HG02840 (cell line): ENCODE data around the gene SDK1.

Experiments
- ATAC-seq: cut with Tn5 transposase; IDR thresholded peaks from one replicate; pipeline ENCODE4 v1.9.1; 2021; ENCODE audit warnings: mild to moderate bottlenecking, moderate library complexity, moderate number of reproducible peaks; ENCODE audit not compliant: unreplicated experiment, low FRiP score

The SDK1 gene

DNA sequence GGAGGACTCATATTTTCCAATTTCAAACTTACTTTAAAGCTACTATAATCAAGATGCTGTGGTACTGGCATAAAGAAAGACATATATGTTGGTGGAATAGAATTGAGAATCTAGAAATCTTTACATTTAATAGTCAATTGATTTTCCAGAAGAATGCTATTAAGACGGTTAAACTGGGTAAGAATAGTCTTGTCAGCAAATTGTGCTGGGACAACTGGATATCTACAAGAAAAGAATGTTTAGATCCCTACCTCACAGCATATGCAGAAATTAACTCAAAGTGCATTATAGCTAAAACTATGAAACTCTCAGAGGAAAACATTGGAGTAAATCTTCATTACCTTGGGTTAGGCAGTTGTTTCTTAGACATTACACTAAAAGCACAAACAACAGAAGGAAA lies 203.3 kb downstream of the SDK1 start:
- no peak for ATAC-seq

DNA sequence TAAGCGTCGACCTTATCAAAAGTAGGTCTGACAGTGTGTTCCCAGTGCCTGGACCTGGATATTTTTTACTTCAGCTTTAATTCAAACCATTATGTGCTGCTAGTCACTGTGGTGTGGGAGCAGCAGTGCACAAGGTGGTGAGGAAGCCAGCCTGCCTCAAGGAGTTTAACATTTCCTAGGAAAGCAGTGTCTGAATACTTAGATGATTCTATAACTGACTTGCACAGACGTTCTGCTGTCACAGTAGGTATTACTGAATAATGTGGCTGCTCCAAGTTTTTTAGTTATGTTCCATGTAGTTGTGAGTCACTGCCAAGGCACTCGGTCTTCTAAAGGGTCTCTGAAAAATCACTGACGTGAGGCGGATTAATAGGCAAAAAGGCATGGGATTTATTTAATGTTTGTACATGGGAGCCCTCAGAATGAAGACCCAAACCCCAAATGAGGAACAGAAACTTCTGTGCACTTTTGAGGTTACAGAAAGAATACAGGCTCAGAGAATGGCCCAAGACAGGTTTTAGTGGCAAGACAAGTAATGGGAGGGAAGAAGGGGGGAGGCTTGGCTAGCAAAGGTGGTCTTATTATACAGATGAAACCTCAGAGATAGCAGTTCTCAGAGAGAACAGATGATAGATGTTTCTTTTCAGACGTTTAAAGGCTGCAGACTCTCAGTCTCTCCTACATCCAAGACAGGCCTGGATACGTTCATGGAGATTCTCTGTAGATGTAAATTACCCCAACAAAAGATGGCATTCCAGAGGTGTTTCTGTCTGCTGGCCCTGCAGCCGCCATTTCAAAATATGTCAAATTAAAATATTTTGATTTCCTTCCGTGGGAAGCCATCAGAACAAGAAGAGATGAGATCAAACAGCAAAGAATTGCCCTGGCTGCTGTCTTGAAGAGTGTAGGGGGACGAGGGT lies 209.3 kb downstream of the SDK1 start:
- no peak for ATAC-seq

DNA sequence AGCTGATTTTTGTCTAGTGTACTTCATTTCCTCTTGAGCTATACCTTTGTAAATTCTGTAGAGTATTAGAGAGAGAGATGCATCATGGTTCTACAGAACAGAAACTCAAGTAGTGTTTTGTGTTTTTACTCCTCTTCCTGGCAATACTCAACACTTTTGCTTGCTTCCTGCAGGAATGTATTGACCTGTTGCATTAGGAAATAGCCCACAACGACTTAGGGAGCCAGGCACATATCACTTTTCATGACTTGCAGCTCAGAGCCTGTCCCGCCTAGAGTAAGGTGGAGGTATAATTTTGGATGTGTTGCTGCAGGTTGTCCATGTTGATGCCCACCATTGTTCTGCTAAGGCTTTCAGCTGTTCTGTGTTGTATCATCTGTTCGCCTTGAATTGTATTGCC lies 216.3 kb downstream of the SDK1 start:
- no peak for ATAC-seq

DNA sequence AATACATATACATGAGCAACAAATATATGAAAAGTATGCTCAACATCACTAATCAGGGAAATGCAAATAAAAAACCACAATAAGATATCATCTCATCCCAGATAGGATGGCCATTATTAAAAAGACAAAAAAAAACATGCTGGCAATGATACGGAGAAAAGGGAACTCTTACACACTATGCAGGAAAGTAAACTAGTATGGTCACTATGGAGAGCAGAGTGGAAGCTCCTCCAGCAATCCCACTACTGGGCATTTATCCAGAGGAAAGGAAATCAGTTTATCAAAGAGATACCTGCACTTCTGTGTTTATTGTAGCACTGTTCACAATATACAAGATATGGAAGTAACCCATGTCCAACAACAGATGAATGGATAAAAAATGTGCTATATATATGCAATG lies 217.5 kb downstream of the SDK1 start:
- no peak for ATAC-seq

DNA sequence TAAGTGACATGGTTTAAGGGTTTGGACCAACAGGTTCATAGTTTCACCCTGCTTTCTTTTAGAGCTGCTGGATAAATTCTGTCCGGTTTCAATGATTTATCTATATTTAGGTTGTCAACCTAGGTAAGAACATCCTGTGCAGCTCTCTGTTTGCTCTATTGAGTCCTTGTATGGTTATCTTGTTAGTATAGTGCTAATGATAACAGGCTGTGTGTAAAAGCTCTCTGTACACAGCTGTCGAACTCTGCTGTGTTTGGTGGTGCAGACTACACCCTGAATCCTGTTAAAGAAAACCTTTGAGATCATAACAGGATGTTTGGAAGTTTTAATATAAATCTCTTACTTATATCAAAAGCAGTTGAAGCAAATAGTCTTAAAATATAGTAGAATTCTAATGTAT lies 219.2 kb downstream of the SDK1 start:
- ATAC-seq = no peak

DNA sequence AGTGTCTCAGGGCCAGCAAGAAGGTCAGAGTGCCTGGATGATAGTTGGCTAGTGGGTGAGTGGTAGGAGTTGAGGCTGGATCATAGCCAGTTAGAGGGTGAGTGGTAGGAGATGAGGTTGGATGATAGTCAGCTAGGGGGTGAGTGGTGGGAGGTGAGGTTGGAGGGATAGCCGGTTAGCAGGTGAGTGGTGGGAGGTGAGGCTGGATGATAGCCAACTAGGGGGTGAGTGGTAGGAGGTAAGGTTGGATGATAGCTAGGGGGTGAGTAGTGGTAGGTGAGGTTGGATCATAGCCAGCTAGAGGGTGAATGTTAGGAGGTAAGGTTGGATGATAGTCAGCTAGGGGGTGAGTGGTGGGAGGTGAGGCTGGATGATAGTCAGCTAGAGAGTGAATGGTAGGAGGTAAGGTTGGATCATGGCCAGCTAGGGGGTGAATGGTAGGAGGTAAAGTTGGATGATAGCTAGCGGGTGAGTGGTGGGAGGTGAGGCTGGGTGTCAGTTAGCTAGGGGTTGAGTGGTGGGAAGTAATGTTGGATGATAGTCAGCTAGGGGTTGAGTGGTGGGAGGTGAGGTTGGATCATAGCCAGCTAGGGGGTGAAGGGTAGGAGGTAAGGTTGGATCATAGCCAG lies 226.6 kb downstream of the SDK1 start:
- ATAC-seq = no peak

DNA sequence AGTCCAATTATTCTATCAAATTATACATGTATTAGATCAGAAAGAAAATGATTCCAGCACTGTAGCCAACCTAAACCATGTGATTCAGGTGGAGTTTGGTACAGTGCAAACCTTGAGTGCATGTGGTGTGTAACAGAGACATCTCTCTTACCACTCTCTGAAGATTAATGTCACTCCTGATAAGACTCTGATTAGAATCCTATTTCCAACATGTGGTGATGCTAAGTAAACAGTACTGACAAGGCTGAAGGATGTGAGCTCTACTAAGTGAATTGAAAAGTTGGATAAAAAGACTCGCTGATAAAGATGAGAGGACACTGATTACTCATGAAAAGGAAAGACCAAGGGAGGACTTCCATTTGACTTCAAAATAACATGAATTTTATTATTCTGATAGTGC lies 232.0 kb downstream of the SDK1 start:
- no peak for ATAC-seq

DNA sequence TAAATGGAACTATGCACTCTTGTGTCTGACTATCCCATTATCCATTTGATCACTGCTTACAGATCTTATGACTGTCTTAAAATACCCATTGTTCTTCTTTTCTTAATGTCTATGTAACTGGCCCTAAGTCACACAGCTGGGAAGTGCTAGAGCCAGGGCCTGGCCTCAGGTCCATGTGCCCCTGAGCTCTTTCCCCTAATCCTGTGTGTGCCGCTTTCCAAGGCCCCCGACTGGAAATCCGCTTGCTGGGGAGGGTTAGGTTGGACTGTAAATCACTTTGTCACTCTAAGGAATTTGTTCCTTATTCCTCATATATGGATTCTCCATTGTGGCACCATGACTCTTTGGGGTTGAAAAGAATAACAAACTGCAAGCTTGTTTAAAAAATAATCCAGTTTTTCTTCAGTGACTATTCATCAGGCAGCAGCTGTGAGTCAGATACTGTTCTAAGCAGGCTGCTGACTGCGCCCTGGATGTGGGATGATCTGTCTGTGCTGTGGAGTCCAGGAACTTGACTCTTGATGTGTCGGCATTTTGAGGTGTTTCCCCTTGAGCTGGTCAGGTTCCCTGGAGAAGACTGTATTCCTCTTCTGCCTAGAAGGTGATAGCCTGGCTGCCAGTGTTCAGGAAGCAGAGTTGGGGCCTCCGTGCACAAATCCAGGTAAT lies 236.3 kb downstream of the SDK1 start:
- ATAC-seq = no peak

DNA sequence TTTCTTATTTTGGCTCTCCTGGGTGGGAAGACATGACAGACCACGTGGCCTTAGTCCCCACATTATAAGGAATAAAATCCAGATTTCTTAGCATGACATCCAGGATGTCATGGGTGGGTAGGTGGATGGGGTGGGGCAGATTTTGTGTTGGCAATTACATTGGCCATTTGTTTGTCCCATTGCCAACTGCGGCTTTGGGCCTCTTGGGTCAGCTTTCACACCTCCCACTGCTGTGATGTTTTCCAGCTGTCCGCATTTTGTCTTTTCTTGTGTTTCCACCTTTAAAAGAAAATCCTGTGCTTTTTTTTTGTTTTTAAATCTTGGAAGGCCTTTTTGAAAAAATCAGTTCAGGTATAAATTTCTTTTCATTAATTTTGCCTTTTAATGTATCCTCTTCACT lies 237.0 kb downstream of the SDK1 start:
- ATAC-seq = no peak

DNA sequence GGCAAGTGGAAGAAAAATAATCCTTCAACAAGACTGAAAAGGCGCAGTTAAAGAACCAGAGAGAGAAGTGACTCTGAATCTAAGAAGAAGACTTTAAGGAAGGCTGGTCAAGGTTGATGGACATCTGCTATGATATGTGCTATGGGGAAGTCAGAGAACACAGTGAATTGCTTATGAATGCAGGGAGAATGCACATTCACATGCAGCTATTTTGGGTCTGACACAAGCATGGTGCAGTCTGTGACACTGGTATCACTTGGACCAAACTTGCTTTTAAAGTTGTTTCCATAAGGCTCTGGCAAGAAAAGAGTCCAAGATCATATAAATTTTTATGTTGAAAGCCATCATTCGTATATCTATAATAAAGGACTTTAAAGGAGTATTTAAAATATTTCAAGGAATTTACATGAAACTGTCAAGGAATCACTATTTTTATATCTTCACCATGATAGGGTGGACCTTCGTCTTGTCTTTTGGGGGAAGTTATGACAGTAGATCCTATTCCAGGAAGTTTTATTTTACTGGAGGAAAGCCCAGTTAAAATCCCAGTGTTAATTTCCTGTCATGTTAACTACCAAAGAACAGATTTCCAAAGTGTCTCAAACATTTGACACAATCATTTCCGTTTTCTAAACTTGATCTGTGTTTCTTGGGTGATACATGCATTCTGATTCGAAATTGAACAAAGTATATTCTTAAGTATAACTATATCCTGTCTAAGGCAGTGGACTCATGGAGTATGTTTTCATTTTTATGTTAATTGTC lies 239.6 kb downstream of the SDK1 start:
- no peak for ATAC-seq

DNA sequence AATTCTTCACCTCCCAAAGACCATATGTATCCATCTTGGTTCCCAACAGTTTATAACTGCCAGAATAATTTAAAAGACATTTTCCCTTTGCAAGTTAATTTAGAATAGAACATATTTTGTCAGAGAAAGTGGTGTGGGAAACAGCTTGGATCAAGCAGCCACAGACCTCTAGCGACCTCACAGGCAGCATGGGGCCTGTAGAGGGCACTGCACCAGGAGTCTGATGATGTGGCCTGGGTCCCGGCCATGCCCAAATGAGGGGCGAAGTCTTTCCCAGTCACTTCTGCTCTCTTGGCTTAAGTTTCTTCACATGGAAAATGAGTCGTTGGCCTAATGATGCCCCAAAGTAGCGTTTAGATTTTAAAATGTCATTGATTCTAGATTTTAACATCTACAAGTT lies 243.2 kb downstream of the SDK1 start:
- ATAC-seq = no peak

DNA sequence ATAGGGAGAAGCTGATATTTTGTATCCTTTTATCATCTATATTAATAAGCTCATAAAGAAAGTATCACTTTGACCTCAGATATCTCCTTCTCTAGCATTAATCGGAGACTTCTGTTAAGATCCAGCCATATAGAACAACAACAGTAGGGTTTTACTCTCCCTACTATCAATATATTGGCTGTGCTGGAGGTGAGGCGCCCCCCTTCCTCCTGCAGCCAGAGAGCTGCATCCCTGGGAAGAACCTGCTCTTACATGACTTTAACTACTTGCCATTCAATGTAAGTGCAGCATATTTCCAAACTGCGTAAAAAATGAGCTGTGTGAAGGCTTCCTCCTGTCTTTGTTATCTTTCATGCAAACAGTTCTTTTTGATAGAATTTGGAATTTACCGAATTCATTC lies 247.8 kb downstream of the SDK1 start:
- no peak for ATAC-seq

DNA sequence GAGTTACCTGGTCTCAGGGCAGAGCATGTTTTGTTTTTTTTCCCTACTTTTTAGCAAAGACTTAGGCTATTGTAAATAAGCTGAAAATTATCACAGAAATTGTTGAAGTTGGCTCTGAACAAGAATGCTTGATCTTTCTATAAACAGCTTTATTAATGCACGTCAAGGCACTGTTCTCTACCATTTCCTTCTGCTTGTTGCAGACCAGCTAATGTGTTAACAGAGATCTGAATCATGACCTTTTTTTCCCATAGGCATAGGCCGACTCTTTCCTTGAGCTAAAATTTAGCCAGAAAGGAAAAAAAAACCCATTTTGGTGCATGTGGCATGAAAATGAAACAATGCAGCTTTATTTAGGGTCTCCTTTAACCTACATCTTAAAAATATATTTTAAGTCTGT lies 248.5 kb downstream of the SDK1 start:
- no peak for ATAC-seq

DNA sequence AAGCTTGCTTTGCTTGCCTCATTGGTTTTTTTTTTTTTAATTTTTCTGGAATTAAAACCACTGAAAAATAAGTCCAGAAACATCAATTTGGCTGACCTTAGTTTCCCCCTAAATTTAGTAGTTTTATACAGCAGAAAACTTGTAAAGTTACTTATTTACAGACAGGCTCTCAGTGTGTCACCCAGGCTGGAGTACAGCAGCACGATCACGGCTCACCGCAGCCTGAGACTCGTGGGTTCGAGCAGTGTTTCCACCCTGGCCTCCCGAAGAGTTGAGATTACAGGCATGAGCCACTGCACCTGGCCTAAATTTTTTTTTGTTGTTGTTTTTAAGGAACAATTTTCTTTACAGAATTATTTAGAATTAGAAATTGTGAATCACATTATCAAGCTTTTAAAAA lies 250.5 kb downstream of the SDK1 start:
- no peak for ATAC-seq

DNA sequence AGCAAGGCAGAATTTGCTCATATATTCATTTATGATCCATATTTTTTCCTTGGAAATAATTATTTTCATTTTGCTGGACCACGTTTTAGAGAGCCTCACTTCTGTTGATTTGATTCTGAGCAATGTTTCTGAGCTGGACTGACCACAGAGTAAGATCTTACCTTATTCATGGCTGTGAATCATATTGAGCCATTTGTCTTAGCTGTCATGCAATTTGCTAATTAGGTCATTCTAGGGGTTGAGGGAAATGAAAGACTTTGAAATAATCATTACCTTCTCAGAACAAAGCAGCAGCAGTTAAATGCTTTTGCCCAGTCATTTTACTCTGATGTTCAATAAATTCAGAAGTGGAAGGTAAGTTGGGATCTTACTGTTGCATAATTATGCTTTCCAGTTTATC lies 251.4 kb downstream of the SDK1 start:
- no peak for ATAC-seq

DNA sequence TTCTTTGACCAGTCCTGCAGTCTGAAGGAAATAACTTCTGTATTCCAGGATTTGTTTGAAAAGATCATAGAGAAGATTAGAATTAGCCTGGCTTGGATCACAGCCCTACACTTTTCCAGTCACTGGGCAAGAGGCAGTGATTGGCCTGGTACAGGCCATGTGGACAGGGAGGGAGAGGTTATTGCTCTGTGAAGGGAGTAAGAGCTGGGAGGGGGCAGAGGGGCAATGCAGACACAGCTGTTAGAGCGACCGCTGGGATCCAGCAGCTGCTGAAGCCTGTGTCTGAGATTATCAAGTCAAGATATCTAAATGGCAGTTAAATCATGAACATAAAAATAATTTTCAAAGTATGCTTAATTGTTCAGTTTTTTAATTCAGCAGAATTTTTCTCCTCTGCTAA lies 257.3 kb downstream of the SDK1 start:
- no peak for ATAC-seq

DNA sequence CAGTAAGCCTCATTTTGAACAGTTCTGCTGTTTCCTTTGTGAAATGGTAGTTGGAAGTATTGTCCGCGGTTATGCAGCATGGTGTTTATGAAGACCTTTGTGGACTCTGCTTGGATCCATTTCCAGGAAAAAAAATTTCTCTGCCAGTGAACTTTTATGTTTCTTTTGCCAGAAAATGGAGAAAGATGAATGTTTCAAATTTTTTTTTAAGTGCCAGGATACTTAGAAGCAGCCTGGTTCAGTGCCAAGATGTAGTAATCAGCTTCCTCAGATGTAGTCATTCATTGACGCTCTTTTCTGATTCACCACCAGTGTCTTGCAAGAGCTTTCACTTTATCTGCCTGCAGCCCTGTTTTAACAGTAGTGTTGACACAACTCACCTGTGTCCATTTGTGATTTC lies 258.2 kb downstream of the SDK1 start:
- ATAC-seq = no peak

DNA sequence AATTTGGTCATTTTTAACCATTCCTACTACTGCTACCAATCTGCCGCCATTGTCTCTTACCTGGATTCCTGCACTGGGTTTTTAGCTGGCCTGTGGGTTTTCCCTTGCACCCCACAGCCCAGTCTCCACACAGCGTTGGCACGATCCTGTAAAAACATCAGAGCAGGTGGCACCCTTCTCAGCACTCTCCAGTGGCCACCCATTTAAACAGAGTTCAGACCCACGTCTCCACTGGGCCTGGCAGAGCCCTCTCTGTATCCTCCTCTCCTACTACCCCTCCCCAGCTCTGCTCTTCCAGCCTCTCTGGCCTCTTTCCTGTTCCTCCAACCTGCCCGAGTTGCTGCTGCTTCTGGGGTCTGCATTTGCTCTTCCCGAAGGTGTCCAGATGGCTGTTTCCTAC lies 259.4 kb downstream of the SDK1 start:
- ATAC-seq = no peak

DNA sequence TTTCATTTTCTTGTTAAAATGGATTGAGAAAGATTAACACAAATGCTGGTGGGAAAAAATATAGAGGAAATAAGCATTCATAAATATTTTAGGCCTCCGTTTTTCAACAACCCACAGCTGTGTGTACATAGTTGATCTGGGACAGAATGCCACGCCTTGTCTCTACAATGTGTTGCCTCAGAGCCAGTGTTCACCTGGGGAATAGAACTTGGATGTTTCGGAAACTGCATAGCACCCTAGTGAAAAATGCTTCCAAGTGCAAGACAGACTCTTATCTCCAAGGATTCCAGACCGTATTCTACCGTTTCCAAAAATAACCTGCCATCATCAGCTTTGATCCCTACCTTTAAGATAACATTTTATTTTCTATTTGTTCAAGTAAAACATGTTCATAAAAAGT lies 260.9 kb downstream of the SDK1 start:
- no peak for ATAC-seq

DNA sequence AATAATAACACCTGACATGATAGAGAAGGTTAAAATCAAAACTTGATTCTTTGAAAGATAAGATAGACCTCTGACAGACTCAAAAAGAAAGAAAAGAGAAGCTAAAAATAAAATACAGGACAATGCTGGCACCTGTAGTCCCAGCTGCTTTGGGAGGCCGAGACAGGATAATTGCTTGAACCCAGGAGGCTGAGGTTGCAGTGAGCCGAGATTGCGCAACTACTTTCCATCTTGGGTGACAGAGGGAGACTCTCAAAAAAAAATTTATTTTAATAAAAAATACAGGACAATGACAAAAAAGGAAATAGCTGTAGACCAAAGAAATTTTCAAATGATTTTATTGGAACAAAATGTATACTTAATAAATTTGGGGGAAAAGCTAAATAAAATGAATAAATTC lies 263.2 kb downstream of the SDK1 start:
- ATAC-seq = no peak

DNA sequence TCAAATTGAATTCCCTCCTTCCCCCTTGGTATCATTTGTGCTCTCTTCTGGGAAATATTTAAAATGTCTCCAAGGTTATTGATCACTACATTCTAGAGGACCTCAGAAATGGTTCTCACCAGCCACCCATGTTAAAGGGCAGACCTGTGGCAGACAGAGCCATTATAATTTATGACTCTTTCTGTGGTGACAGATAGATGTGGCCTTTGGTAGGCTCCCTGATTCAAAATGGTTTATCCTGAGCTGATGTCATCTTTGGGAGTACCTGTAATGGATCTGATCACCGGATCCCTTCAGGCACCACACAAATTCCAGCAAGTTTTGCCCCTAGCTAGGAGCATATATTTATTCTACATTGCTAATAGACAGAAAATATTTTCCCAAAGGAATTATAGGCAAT lies 267.5 kb downstream of the SDK1 start:
- ATAC-seq = no peak
